HG03439 (cell line): ENCODE results near the gene TMEM164.

Experiments
- ATAC-seq: cut with Tn5 transposase; IDR thresholded peaks from one replicate; pipeline ENCODE4 v1.9.1; 2021; ENCODE audit warnings: mild to moderate bottlenecking, moderate library complexity; ENCODE audit not compliant: unreplicated experiment

Gene TMEM164

DNA sequence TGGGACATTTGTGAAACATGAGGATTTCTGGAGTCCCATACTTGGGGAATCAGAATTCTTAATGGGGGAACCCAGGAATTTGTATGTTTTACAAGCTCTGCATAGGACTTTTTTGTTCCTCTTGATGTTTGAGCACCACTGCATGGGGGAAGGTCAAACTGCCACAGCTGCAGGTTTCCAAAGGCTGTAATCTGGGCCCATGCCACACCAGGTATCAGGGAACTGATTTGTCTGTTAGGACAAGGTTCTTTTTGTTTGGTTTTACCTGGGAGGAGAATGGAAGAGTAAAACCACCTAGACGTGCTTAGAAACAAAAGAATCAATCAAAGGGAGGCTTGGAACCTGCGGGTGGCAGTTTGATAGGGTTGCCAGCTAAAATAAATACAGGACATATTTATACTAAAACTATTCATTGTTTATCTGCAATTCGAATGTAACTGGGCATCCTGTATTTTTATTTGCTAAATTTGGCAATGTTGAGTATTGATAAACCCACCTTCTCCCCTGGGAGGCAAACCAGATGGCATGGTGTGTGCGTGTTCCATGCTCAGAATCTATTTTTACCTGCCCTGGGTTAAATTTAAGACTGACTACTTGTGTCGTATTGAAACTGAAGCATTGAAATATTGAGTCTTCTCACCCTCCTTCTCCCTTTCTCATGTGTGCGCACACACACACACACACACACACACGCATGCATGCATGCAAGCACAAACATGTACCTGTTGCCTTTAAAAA, 63.7 kb downstream of the TMEM164 start:
- no peak for ATAC-seq

DNA sequence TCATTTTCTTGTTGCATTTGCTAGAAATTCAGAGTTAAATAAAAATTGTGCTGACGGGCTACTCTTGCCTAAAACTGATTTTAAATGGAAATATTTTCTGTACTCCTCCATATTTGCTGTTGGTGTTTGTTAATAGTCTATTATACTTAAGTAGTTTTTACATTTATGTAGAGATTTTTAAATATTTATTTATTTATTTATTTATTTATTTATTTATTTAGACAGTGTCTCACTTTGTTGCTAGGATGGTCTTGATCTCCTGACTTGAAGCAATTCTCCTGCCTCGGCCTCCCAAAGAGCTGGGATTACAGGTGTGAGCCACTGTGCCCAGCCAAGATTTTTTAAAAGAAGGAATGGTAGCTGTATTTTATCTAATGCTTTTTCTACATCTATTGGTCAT, 68.1 kb downstream of the TMEM164 start:
- ATAC-seq: no peak

DNA sequence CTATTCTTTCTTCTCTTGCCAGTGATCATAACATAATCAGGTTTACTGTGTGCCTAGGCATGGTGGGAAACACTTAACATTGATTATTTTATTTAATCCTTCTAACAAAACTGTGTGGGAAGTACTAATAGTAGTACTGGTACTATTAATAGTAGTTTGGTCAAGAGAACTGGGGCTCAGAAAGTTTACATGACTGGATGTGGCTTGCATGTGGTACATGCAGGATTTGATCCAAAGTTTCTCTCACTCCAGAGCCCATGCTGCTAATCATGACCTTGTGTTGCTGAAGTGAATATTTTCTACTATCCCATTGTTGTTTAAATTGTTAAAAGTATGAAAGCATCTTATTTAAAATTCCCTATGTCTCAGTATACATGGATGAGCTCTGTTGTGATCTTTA, 78.4 kb downstream of the TMEM164 start:
- no peak for ATAC-seq

DNA sequence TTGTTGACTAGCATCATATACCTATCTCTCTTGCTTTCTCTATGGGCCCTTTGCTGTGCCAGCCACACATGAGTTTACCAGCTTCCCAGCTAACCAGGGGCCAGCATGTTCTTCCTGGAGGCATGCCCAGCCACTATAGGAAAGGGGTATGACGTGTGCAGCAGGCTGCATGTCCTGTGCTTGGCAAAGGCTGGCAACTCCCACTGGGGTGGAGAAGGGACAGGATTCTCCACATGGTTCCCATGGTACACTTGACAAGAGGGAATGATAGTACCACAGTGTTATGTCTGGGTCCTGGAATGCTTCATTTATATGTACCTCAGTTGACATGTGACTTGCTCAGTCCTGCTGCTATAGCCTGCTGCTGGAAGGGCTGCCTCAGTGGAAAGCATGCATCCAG, 78.8 kb downstream of the TMEM164 start:
- ATAC-seq: no peak

DNA sequence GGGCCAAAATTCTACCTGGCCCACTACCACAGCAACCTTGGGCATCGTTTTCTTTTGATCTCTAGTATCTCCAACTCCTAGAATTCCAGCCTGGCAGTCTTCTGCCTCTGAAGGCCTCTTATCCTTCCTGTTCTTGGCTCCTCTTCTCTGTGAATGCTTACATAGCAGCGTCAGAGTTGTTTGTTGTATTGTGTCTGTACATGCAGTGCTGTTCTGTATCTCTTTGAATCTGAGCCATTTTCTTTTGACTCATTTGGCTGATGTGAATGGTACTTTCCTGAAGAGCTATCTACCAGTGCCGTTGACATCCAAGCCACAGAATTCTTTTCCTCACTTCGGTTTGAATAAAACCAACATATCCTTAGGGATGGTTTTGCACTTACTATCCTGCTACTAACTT, 79.2 kb downstream of the TMEM164 start:
- ATAC-seq: no peak

DNA sequence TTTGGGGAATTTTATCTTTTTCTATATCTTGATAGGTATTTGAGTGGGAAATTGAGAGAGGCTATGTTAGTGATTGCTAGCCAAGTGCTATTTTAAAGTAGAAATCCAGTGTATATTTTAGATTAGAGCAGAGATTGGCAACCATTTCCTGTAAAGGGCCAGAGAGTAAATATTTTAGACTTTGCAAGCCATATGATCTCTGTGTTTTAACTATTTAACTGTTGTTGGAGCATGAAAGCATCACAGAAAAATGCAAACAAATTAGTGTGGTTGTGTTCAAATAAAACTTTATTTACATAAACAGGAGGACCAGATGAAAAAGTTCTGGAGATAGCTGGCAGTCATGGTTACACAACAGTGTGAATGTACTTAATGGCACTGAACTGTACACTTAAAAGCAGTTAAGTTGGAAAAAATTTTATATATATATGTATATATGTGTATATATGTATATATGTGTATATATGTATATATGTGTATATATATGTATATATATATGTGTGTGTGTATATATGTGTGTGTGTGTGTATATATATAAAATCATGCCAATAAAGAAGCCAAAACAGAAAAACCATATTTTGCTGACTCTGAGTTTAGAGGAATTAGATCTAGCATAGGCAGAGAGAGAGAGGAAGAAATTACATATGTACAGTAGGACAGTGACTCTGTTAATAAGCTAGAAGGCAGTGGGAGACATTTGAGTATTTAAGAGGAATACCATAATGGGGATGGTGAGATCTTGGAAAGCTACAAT, 83.4 kb downstream of the TMEM164 start:
- ATAC-seq: no peak

DNA sequence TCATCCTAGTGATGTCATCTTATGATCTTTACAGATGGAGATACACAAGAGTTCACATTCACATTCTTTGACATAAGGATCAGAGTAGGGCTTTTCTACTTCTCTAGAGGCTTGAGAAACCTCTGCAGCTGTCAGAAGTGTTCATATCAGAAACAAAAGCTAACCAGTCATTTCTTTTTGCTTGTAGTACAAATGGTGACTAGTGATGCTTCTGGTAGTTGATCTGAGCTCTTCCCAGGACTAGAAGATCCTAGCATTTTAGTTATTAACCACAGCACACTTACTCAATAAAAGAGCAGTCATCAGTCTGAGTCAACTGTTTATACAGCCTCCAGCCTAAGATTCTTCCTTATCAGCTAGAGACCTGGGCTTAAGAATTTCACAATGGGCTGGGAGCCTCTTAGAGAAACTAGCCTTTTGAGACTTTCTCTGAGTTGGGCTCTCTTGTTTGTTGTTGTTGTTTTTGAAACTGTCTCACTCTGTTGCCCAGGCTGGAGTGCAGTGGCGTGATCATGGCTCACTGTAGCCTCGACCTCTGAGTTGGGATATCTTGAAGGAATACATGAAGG, 84.1 kb downstream of the TMEM164 start:
- ATAC-seq: no peak

DNA sequence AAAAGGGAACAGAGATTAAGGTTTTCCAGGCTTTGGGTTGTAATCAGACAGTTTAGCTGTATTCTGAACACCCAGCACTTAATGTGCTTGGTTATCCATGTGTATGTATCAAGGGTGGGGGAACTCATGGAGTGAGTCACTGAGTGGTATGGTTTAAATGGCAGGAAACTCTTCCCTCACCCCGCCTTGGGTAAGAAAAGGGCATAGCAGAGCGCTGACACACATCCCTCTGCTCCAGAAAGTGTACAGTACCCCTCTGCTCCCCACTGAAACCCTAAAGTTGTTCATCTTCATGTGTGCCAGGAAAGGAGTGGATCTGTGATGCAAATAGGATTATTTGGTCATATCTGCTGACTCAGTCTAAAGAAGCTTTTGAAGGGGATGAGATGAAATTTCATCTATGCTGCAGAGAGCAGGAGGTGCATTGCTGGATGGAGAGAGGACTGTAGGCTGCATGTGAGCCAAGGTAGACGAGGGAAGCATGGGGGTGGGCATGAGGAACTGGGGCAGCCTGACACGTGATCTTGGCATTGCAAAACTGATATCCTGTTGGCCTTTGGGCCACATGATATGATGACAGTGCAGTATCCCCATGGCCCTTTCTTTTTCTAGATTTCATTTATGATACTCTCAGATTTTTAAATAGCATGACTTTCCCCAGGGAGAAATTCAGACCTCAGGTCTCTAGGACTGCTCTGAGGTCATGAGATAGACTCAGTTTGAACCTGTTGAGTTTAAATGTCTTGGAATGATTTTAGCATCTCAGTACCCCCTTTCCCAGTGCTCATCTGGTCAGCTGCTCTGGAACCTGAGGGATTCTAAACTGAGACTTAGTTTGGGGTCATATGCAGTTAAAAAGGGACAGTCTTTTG, 84.8 kb downstream of the TMEM164 start:
- ATAC-seq: no peak

DNA sequence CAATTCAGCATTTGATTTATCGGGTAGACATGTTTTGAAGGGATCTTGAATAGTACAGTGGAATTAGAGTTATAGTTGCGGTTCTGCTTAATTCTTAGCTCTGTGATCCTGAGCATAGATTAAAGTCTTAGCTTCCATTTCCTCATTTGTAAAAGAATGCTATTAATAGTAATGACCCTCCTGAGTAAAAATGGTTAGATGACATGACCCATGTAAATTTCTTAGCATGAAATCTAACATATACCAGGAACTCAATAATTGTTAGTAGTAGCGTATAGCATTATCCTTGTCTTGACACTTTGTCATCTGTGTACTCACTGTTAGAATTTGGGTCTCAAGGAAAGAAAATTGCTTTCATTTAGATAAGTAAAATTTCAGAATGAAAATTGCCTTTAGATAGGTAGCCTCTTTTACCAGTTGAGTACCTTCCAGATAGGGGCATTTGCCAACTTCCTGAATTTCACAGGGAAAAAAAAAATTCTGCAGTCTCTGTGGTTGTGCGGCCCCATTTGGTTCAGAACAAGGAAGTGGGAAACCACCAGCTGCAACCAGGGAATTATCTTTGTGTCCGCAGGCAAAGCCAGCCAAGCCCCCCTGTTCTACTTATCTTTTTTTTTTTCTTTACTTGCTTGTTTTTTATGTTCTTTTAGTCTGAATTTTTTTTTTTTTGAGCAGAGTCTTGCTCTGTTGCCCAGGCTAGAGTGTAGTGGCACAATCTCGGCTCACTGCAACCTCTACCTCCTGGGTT, 86.9 kb downstream of the TMEM164 start:
- ATAC-seq: no peak

DNA sequence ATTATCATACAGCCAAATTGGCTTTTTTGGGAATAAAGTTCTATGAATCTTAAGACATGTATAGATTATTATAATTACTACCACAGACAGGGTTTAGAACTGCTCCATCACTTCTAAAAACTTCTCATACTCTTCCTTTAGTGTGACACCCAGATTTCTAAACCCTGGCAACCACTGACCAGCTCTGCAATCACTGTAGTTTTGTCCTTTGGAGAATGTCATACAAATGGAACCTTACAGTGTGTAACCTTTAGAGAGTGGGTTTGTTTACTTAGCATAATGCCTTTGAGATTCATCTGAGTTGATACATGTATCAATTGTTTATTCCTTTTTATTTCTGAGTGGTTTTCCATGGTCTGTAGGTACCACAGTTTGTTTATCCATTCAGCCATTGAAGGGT, 95.0 kb downstream of the TMEM164 start:
- no peak for ATAC-seq

DNA sequence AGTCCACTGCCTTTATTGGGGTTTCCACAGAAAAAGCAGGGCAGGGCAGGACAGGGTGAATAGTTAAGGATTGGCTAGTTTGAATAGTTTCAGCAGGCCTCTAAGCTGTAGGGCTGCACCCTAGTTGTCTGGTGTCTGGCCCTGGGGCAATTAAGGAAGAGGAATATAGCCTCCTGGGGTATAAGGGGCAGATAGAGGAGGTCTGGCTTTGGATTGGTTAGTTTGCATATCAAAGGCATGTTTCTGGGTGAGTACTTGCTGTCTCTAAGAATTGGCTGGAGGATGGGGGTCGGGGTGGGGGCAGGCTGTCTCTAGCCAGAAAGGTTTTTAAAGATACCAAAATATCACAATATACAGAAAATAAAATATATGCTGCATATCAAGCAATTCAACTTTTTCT, 100.4 kb downstream of the TMEM164 start:
- no peak for ATAC-seq

DNA sequence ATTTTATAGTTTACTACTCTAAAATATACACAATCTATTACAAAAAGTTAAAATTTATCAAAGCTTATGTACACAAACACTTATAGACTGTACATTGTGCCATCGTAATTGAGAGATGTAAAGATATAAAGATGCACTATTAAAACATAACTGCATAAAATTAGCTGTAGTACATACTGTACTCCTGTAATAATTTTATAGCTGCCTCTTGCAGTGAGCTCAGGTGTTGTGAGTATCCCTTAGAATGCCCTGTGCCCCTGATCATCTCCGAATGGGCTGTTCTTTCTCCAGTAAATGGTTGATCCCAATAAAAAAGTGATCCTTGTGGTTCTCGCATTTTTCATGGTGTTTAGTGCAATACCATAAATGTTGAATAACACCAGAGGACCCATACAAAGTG, 101.2 kb downstream of the TMEM164 start:
- ATAC-seq: no peak

DNA sequence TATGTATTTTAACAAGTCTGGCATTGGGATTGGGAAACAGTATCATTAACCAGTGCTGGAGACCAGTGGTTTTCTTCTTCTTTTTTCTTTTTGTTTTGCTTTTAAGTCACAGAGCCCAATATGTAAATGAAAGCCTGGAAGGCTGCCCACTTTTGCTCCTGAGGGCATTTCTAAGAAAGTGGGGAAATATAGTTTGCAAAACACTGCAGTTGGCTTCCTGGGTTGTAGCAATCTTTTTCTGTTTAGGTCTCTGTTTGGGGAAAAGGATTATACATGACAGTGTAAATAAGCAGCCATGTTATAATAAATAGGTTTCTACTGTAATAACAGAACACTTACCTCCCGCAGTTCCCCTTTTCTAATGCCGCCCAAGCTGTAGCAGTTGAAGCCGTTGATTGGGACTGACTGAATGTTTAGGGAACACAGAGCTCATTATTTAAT, 105.5 kb downstream of the TMEM164 start:
- ATAC-seq: no peak

DNA sequence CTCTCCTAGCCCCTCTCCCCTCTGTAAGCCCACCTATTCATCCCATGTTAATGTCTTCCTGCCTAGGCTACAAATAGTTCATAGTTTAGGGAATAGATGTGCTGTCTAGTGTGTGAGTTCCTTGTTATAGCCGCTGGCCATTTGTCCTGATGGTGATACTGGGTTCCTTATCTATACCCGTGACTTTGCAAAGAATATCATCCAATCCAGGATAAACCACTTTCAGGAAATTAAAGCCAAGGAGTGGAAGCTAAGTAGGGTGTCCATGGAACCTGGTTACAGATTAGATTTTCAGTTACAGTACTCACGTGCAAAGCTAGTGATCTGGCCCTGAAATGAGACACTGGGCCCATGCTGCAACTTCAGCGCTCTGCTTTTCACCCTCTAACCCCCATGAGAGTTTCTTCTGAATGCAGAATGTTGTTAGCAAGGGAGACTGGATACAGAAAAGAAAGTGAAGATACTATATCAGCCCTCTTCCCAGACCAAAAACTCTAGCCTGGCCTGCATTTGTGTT, 111.4 kb downstream of the TMEM164 start:
- ATAC-seq: no peak

DNA sequence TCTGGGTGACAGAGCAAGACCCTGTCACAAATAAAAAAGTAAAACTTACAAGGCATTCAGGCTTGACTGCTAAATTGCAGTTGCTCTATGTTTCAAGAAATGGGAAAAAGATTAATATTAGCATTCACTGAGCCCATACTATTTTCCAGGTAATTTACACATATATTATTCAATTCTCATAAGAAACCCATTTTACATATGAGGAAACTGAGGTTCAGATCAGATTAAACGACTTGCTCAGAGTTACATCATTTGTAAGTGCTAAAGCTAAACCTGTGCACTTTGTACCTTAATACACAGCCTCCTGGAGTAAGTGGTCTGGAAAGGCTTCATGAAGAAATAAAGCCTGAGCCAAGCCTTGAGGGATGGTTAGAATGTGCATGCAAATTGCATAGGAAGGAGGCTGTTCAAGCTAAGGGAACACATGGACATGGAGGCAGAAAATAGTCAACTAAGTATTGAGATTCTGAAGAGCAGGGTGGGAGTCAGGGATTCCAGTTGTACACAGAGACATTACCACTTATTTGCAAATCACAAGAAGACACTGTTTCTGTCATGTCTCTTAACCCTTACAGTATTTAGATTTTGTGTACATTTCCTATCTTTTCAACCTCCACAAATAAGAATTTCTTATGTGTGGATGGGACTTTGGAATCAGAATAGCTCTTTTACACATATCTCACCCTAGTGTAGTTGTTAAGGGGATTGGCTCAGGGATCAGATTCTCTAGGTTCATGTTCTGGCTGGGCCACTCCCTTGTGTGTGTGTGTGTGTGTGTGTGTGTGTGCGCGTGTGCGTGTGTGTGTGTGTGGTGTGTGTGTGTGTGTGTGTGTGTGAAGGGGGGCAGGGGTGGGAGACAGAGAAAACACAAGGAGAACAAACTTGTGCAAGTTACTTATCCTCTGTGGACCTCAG, 113.4 kb downstream of the TMEM164 start:
- ATAC-seq: no peak

DNA sequence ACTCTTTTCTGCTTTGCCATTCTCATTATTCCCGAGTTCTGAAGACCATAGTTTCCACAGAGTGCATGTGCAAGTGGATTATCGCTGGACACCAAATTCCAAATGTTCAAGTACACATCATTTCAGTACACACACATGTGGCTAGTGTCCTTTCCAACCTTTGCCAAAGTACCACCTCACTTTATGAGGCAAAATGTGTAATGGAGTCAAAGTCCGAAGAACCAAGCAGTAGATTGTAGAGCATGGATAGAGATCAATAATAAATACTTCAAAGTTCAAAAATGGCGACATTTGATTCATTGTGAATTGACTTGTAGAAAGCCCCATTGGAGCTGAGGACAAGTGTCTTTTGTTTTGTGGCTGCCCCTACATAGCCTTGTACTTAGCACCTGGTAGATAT, 115.6 kb downstream of the TMEM164 start:
- no peak for ATAC-seq

DNA sequence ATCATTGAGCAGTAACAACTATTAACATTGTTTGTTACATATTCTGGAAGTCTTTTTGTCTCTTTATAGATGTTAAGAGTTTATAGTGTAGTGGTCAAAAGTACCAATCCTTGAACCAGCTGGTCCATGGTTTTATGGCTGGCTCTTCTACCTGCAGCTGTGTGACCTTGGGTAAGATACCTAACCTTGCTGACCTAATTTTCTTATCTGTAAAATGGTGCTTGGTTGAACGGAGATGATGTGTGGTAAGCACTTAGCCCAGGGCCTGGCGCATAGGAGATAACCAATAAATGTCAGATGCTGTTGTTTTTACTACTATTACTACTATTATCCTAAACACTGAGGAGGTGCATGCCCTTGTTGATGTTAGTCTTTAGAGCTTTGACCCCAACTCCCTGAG, 116.6 kb downstream of the TMEM164 start:
- ATAC-seq: no peak

DNA sequence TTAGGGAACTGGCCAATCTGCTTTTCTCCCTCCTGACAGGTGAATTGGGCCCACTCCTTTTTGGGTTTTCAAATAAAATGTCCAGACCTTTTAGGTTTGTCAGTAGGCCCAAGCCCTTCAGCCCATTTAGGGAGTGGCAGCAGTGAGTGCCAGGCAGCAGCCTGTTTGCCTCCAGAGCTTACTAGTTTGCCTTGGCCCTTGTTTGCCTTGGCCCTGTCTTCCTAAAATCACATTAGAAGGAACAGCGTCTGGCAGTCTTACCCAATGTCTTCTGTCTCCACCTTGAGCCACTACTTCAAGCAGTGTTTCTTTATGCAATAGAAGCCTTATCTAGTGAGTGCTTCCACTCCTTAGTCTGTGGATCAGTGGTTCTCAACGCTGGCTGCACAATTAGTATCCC, 117.1 kb downstream of the TMEM164 start:
- no peak for ATAC-seq

DNA sequence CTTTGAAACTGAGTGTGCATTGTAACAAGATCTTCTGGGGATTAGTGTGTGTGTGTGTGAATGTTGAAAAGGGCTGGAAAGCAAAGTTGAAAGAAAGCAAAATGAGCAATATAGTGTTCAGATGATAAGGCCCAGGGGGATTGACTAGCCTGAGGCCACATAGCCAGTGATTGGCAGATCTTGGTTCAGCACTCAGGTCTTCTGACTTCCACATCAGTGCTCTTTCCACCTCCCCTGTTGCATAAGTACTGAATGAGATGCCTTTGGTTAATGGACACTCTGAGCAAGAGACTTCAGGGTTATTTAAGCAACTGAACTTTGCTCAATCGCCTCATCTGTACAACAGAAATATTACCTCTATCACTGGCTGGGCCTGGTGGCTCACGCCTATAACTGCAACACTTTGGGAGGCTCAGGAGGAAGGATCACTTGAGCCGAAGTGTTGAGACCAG, 120.4 kb downstream of the TMEM164 start:
- ATAC-seq: no peak
